Astrocyte (in vitro differentiated cells and primary cell): ENCODE results near the gene EIF2A.

ENCODE experiments used
- EZH2 ChIP-seq: IDR thresholded peaks from 2 replicates; pipeline ENCODE4 v1.6.1; 2012; ENCODE audit warnings: mild to moderate bottlenecking, low read length, inconsistent platforms; ENCODE audit not compliant: insufficient read depth
- TF ChIP-seq, protein P1 (sequence below): IDR thresholded peaks from 2 replicates; pipeline ENCODE4 v1.5.1; 2011; ENCODE audit warnings: low read depth, mild to moderate bottlenecking, inconsistent platforms, low read length, moderate library complexity; ENCODE audit not compliant: insufficient read depth

DNA sequence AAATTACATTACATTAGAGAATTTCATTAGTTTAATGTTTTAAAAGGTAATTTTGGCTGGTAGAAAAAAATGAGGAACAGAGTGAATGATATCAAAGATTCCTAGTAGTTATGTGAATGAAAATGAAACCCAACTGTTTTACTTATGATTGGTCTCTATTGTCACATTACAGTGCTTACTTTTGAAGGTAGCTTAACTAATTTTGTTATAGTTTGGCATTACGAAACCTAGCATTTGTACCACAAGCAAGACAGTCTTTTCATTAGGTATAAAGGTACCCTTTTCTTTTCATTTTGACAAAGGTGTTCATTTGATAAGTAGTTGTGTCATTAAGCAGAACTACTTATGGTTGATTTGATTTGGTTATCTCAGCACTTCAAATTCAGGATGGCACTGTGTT, 63.4 kb downstream of the EIF2A start:
- TF ChIP-seq, protein P1, sequence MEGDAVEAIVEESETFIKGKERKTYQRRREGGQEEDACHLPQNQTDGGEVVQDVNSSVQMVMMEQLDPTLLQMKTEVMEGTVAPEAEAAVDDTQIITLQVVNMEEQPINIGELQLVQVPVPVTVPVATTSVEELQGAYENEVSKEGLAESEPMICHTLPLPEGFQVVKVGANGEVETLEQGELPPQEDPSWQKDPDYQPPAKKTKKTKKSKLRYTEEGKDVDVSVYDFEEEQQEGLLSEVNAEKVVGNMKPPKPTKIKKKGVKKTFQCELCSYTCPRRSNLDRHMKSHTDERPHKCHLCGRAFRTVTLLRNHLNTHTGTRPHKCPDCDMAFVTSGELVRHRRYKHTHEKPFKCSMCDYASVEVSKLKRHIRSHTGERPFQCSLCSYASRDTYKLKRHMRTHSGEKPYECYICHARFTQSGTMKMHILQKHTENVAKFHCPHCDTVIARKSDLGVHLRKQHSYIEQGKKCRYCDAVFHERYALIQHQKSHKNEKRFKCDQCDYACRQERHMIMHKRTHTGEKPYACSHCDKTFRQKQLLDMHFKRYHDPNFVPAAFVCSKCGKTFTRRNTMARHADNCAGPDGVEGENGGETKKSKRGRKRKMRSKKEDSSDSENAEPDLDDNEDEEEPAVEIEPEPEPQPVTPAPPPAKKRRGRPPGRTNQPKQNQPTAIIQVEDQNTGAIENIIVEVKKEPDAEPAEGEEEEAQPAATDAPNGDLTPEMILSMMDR, result no peak
- TF ChIP-seq EZH2, result no peak
